Liver (tissue), 3 donors: Measurements from ENCODE around the gene PGBD2.
"Not testable (repeated sequence)": the region's sequence is repeated elsewhere in the genome, so short reads cannot be mapped to it uniquely, and the experiment has no call there.

Experiments used
- CTCF ChIP-seq: fragments of 150-350 bp; IDR thresholded peaks from 2 replicates; pipeline ENCODE4 v1.5.1; 2017; ENCODE audit warnings: improper control_type of control experiment, low read depth, low read length; ENCODE audit not compliant: missing input control
- FOXA2 ChIP-seq: IDR thresholded peaks from 2 replicates; pipeline ENCODE4 v1.6.1; 2016; ENCODE audit warnings: antibody characterized with exemption
- GABPA ChIP-seq, 2 donors: IDR thresholded peaks in 1 of 2; conservative IDR thresholded peaks in 1 of 2; 2 replicates each; pipeline ENCODE4 v1.6.1; 2016; ENCODE audit warnings: antibody characterized with exemption in 2 of 2, mild to moderate bottlenecking in 1 of 2, moderate library complexity in 1 of 2
- HNF4A ChIP-seq, 2 donors: conservative IDR thresholded peaks; 2 replicates each; pipeline ENCODE4 v1.6.1; 2016; ENCODE audit warnings: antibody characterized with exemption in 2 of 2, mild to moderate bottlenecking in 2 of 2
- JUND ChIP-seq, 2 donors: IDR thresholded peaks; 2 replicates each; pipeline ENCODE4 v1.6.1; 2016; ENCODE audit warnings: antibody characterized with exemption in 2 of 2
- MAX ChIP-seq: IDR thresholded peaks from 2 replicates; pipeline ENCODE4 v1.6.1; 2016; ENCODE audit warnings: antibody characterized with exemption
- RAD21 ChIP-seq, 2 donors: IDR thresholded peaks; 2 replicates each; pipeline ENCODE4 v1.6.1; 2016; ENCODE audit warnings: antibody characterized with exemption in 2 of 2, mild to moderate bottlenecking in 2 of 2
- REST ChIP-seq: IDR thresholded peaks from 2 replicates; pipeline ENCODE4 v1.6.1; 2016; ENCODE audit warnings: antibody characterized with exemption, mild to moderate bottlenecking
- RXRA ChIP-seq, 2 donors: IDR thresholded peaks; 2 replicates each; pipeline ENCODE4 v1.6.1; 2017 to 2018; ENCODE audit warnings: antibody characterized with exemption in 2 of 2, mild to moderate bottlenecking in 1 of 2
- SP1 ChIP-seq: IDR thresholded peaks from 2 replicates; pipeline ENCODE4 v1.6.1; 2018; ENCODE audit warnings: antibody characterized with exemption, mild to moderate bottlenecking
- TAF1 ChIP-seq: conservative IDR thresholded peaks from 2 replicates; pipeline ENCODE4 v1.6.1; 2016; ENCODE audit warnings: antibody characterized with exemption, mild to moderate bottlenecking
- YY1 ChIP-seq: IDR thresholded peaks from 2 replicates; pipeline ENCODE4 v1.6.1; 2016; ENCODE audit warnings: antibody characterized with exemption, mild to moderate bottlenecking
- TF ChIP-seq, protein P1 (sequence below): IDR thresholded peaks from 2 replicates; pipeline ENCODE4 v1.6.1; 2016; ENCODE audit warnings: antibody characterized with exemption
- TF ChIP-seq, protein P2 (sequence below): IDR thresholded peaks from 2 replicates; pipeline ENCODE4 v1.6.1; 2016; ENCODE audit warnings: antibody characterized with exemption
- donor health status: healthy.
- donor health status: healthy.

GRCh38 chr1:248945856-248946416 is 39.9 kb downstream of the PGBD2 start:
- TF ChIP-seq CTCF; RAD21 (IDR thresholded peaks at IDR 0.05); GABPA (IDR thresholded peaks at IDR 0.05 in 1 of 2, conservative IDR thresholded peaks at IDR 0.05 in 1 of 2); TAF1; SP1; FOXA2; REST; JUND (IDR thresholded peaks at IDR 0.05); RXRA (IDR thresholded peaks at IDR 0.05); HNF4A (conservative IDR thresholded peaks at IDR 0.05); MAX; YY1: not testable (repeated sequence)
- TF ChIP-seq, protein P1, sequence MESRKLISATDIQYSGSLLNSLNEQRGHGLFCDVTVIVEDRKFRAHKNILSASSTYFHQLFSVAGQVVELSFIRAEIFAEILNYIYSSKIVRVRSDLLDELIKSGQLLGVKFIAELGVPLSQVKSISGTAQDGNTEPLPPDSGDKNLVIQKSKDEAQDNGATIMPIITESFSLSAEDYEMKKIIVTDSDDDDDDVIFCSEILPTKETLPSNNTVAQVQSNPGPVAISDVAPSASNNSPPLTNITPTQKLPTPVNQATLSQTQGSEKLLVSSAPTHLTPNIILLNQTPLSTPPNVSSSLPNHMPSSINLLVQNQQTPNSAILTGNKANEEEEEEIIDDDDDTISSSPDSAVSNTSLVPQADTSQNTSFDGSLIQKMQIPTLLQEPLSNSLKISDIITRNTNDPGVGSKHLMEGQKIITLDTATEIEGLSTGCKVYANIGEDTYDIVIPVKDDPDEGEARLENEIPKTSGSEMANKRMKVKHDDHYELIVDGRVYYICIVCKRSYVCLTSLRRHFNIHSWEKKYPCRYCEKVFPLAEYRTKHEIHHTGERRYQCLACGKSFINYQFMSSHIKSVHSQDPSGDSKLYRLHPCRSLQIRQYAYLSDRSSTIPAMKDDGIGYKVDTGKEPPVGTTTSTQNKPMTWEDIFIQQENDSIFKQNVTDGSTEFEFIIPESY: not testable (repeated sequence)
- TF ChIP-seq, protein P2, sequence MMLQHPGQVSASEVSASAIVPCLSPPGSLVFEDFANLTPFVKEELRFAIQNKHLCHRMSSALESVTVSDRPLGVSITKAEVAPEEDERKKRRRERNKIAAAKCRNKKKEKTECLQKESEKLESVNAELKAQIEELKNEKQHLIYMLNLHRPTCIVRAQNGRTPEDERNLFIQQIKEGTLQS: not testable (repeated sequence)
